GM21825 (cell line): Measurements from ENCODE around the gene PIP5K1A.
"Not testable (repeated sequence)": the region's sequence is repeated elsewhere in the genome, so short reads cannot be mapped to it uniquely, and the experiment has no call there.

ENCODE experiments used
- ATAC-seq: cut with Tn5 transposase; IDR thresholded peaks from one replicate; pipeline ENCODE4 v1.9.1; 2021; ENCODE audit warnings: mild to moderate bottlenecking, moderate library complexity; ENCODE audit not compliant: unreplicated experiment

Gene PIP5K1A

DNA sequence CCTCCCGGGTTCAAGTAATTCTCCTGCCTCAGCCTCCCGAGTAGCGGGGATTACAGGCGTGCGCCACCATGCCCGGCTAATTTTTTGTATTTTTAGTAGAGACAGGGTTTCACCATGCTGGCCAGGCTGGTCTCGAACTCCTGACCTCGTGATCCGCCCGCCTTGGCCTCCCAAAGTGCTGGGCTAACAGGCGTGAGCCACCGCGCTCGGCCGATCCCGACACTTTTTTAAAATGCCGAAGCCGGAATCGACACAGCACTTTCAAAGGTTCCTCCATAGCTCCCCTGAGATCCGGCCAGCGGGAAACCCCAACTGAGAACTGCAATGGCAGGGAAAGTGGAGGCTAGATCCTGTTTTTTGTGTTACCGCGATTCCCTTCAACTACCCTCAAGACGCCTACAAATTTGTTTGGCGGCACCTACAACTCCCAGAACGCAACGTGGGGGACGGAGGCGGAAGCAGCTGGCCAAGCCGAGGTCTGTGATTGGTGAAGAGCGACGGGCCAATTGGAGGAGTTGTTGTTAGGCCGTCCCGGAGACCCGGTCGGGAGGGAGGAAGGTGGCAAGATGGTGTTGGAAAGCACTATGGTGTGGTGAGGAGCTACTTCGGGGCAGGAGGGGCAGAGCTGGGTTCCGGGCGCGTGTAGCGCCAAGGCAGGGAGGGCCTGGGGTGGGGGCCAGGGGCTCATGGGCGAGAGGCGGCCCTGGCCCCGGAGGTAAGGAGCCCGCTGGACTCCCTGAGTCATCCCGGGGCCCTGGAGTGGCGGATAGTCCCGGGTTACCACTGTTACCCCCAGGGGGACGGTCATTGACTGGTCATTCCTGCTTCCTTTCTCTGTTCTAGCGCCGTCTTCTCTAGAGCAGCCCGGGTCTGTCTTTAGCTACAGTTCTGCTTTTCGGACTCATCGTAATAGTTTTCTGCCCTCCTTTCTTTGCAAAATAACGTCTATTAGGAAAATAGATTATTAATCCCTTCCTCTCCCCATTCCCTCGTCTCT, 56.2 kb downstream of the PIP5K1A start, which contains the start of gene PSMD4:
Gene PSMD4, plus strand, starts transcription at position 518 of the 997 bp plus-strand sequence. Its CDS starts 49 bp downstream, at position 567.
- ATAC-seq = peak; percentile 87

DNA sequence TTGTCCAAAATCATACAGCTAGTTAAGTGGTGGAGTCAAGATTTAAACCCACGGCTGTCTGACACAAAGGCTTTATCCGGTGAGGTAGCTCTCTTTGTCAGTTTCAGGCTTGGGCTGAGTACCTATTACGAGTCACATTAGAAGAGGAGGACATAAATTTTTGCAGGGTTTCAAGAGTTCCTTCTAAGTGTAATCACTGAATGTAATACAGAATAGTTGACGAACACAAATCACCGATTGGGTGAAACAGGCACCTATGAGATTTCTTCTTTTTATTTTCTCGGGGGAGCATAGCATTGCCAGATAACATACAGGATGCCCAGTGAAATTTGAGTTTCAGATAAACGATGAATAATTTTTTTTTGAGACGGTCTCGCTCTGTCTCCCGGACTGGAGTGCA, 57.0 kb downstream of the PIP5K1A start:
- ATAC-seq = no peak

DNA sequence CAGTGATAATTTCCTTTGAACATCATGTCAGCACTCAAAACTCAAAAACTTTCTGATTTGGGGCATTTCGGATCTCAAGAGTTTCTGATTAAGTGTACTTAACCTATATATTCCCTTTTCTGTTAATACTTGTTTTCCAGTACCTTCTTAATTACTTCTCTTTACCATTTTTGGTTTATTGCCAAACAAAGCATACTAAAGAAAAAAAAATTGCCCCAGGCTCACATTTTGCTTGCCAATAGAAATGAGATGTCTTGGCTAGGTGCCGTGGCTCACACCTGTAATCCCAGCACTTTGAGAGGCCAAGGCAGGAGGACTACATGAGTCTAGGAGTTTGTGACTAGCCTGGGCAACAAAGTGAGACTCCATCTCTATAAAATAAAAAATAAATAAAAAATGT, 61.0 kb downstream of the PIP5K1A start:
- ATAC-seq = no peak

DNA sequence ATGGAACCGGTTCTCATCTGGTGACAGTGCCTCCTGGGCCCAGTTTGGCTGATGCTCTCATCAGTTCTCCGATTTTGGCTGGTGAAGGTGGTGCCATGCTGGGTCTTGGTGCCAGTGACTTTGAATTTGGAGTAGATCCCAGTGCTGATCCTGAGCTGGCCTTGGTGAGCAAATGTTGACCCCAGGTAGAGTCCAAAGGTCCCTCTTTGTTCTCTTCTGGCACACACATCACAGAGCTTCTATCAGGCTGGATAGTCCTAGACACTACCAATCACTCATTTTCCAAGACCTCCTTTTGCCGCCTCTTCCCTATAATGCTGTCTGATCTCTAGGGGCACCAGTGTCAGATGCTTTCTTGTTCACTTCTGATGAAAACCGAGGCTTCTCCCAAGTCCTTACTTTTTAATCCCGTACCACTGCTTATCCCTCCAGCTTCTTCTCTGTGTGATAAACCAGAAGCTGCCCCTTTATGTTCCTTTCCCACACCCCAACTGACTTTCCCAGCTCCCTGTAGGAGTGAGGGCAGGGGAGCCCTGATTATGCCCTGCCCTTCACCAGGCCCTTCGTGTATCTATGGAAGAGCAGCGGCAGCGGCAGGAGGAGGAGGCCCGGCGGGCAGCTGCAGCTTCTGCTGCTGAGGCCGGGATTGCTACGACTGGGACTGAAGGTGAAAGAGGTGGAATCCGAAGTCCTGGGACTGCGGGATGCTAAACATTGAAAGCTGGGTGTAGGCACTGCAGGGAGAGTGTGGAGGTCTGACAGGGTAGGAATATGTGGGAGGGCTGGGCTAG, 67.3 kb downstream of the PIP5K1A start:
- ATAC-seq = no peak

DNA sequence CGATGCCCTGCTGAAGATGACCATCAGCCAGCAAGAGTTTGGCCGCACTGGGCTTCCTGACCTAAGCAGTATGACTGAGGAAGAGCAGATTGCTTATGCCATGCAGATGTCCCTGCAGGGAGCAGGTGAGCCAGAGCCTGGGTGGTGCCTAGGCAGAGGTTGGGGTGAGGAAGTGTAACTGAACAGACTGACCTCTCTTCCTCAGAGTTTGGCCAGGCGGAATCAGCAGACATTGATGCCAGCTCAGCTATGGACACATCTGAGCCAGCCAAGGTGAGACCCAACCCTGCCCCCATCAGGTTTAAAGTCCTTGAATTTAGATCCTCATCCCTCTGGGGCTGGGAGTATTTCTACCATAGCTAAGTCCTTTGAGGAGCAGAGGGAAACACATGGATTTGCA, 68.0 kb downstream of the PIP5K1A start:
- no peak for ATAC-seq

DNA sequence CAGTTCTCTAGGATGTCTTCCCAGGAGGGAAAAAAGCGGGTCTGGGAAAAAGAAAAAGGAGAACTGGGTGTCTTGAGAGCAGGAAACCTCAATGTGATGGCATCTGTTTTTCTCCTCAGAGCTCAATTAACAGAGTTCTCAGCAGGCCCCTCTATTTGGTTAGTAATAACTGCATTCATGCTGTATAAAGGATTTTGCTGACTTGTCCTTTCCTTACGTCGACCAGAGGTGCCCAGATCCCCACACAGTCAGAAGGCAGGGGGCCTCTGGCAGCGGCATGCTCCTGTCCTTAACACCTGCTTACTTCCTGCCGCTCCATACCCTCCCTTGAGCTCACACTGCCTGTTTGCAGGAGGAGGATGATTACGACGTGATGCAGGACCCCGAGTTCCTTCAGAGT, 68.5 kb downstream of the PIP5K1A start:
- ATAC-seq = no peak

DNA sequence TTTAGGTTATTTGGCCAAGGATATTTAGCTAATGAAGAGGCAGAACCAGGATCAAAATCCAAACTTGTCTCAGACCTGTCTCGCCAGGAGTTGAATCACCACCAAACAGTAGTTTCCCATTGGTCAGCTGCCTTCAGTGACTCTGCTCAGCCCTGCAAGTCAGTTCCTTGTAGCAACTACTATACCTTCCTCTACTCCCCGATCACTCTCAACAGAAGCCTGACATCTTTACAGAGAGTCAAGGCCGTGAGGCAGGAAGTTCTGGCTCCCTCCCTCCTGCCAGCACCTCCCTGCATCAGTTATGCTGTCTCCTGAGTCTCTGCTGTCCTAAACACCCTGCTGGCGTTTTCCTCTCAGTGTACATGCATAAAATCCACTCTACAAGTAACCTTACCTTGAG, 69.4 kb downstream of the PIP5K1A start:
- no peak for ATAC-seq

DNA sequence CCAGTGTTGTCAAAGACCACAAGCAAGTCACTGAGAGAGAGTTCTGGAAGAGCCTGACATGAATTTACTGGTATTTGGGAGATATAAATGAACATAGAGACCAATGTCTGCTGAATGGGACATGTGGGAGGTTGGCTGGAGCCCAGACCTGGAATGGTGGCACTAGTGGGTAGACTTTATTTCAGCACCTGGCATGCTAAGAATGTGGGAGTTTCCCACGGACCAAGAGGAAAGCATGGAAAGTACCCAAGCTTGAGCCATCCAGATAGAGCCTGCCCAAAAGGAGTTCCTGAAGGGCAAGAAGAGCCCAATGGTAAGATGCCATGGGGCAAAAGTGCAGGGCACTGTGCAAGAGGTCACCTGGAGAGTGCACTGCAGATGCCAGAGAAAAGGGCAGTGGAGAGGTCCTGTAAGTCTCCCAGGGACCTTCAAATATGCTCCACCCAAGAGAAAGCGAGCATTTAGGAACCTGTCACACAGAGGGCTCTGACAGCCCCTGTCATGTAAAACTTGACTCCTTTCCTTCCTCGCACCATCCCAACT, 75.6 kb downstream of the PIP5K1A start:
- no peak for ATAC-seq

DNA sequence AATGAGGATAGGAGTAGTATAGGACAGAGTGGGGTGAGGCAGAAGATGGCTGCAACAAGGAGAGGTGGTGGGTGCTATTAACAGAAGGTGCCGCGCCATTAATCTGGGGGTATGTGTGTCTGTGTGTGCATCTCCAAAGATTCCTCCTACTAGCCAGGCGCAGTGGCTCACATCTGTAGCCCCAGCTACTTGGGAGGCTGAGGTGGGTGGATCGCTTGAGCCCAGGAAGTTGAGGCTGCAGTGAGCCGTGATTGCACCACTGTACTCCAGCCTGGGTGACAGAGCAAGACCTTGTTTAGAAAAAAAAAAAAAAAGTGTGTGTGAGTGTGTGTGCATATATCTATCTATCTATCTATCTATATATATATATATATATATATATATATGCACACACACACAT, 77.0 kb downstream of the PIP5K1A start:
- ATAC-seq = not testable (repeated sequence)

DNA sequence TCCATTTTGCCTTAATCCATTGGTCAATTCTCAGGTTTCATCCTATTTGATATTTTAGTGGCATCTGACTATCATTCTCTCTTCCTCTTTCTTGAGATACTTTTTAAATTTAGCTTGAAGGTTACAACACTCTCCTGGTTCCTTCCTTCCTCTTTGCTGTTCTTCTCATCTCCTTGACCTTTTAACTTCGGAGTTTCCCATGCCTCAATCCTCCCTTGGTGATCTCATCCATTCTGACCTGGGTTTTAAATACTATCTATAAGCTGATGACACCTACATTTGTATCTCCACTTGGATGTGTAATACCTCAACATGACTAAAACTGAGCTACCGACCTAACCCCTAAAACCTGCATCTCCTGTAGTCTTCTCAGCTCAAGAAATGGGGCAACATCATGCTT, 78.9 kb downstream of the PIP5K1A start:
- ATAC-seq = no peak

DNA sequence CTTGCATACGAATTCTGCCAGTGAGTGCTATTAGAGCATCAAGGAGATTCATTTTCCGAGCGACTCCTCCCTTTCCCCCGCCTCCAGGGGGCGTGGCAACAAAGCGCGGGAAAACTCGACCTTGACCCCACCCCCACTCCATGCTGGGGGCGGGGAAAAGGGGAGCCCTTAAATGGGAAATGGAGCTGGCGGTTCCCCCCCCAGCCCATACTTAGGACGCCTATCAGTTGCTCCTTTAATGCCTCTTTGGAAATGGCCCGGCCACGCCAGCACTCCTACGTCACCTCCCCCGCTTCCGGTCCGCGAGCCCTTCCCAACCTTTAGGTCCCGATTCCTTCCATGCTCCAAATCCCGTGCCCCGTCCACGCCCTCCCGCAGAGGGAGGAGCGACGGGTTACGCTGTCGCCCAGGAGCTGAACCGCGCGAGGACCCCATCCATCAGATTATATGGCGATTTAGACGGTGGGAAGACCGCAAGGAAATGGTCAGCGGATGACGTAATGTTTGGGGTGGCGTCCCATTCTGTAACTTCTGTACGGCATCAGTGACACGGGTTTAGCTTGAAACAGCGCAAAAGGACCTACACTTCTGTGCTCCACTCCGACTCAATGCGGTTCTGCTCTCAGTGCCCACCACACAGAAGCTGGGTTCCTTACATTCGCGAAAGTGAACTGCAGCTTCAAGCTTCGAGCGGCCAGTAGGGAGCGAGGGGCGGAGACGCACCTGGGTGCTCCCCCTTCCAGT, 83.0 kb downstream of the PIP5K1A start:
- peak; percentile 29 for ATAC-seq

DNA sequence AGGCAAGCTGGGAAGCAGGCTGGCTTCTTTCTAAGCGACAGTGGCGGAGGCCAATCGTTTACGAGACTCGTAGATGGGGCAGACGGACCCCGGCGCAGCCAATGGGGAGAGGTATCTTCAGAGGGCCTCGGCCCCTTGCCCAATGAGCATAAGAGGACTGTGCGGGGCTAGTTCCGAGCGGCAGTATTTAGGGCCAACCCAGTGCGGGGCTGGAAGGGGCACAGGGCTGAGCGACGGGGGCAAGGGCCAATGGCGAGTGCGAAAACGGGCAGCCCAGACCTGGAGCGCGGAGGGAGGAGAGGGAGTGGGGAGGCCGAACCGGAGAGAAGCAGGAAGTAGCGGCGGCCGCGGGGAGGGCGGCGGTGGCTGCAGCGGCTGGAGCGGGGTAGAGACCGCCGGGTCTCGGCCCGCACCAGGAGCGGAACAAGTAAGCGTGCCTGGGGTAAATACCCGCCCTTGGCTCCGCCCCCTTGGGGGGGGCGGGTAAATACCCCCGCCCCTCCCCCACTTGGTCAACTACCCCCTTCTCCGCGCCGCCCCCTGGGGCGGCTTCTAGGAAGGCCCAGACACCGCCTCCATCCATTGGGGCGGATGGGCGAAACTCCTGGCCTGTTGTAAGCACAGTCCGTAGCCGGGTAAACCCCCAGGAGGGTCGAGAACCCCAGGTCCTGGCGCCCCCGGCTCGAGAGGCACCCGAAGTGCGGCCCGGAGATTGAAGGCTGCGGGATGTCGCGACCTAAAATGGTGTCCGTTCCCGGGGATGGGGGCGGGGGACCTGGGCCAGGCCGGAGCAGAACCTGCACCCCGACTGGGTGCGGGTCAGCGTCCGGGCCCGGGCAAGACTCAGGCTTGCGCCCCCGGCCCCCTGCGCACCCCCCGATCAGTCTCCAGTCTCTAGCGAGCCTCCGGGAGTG, 83.9 kb downstream of the PIP5K1A start, which contains the start of gene ZNF687:
Gene ZNF687, plus strand, starts transcription at position 331 of the 914 bp plus-strand sequence. CDS start 3,993 bp downstream, outside the sequence.
- peak; percentile 84 for ATAC-seq

DNA sequence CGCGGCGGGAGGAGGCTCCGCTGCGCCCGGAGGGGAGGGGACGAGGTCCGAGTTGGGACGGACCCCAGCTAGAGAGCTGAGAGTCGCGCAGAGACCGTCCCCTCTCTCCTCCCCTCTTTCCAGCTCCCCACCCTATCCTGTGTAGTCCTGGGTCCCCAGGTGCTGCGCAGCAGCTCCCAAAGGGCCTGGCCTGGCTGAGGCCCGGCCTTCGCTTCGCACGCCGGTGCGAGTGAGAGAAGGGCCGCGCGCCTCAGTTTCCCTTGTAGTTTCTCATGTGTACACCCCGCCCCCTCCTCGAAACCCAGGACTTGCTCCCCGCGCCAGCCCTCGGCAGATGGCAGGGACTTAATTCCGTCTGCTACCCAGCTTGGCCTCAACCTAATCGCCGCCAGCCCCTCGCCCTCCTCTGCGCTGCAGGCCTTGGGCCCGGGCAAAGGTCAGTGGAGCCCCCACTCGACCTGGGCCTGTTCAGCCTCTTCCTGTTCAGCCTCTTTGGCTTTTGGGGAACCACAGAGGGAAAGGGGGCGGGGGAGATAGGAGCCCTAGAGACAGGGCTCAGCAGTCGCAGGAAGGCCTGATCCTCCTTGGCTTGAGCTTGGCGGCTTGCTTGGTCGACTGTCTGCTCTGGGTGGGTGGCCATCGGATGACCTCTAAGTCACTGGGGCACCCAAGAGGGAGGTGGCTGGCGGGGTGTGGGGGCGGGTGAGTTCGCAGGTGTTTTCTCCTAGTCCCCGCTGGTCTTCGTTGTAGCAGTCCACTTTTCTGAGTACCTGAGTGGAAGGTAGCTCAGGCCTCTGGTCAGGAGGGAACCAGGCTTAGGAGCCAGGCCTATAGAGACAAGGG, 84.8 kb downstream of the PIP5K1A start:
- ATAC-seq = no peak

DNA sequence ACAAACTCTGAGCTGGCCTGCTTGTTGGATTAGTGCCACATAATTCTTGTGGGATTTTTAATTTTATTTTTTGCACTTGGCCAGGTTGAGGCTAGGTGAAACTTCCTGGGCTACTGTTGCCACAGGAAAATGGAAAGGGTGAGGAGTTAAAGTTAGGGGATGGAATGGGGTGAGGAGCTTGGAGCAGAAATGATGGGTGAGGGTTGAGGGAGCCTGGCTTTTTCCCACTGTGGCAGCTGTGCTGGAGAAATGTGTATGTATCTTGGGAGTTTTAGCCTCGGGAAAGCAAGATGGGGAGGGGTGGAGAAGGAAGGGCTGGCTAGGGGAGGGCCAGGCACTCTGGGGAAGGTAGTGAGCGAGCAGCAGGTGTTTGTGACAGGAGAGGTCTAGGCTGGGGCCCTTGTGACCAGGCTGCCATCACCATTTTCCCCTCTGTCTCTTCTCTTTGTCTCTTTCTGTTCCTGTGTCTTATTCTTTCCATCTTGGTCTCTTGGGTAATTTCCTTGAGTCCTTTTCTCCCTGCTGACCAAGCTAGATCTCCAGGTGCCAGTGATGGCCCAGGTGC, 85.7 kb downstream of the PIP5K1A start:
- no peak for ATAC-seq

DNA sequence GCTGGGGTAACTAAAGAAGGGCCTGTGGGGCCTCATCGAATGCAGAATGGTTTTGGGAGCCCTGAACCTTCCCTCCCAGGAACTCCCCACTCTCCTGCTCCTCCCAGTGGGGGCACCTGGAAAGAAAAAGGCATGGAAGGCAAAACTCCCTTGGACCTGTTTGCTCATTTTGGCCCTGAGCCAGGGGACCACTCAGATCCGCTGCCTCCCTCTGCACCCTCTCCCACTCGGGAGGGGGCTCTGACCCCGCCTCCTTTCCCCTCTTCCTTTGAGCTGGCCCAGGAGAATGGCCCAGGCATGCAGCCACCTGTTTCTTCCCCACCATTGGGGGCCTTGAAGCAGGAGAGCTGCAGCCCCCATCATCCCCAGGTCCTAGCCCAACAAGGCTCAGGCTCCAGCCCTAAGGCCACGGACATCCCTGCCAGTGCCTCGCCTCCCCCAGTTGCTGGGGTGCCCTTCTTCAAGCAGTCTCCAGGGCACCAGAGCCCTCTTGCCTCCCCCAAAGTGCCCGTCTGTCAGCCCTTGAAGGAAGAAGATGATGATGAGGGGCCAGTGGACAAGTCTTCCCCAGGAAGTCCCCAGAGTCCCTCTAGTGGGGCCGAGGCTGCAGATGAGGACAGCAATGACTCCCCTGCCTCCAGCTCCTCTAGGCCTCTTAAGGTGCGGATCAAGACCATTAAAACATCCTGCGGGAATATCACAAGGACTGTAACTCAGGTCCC, 88.4 kb downstream of the PIP5K1A start:
- no peak for ATAC-seq

DNA sequence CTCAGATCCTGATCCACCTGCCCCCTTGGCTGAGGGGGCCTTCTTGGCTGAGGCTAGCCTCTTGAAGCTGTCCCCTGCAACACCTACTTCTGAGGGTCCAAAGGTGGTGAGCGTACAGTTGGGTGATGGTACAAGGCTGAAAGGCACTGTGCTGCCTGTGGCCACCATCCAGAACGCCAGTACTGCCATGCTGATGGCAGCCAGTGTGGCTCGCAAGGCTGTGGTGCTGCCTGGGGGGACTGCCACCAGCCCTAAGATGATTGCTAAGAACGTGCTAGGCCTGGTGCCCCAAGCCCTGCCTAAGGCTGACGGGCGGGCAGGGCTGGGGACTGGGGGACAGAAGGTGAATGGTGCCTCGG, 89.0 kb downstream of the PIP5K1A start:
- ATAC-seq = no peak

DNA sequence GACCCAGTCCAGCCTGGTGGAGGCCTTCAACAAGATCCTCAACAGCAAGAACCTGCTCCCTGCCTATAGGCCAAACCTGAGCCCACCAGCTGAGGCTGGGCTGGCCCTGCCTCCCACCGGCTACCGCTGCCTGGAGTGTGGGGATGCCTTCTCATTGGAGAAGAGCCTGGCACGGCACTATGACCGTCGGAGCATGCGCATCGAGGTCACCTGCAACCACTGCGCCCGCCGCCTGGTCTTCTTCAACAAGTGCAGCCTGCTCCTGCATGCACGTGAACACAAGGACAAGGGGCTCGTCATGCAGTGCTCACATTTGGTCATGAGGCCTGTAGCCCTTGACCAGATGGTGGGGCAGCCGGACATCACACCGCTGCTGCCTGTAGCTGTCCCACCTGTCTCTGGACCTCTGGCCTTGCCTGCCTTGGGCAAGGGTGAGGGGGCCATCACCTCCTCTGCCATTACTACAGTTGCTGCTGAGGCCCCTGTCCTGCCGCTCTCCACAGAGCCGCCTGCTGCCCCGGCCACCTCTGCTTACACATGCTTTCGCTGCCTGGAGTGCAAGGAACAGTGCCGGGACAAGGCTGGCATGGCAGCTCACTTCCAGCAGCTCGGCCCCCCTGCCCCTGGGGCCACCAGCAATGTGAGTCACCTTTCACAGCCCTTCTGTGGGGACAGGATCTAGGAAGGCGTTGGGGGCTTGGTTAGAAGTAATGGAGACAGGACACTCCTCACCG, 89.6 kb downstream of the PIP5K1A start:
- ATAC-seq = no peak
